Effector CD4-positive, alpha-beta T cell (primary cell): ENCODE data around the gene BICD2.
"Not testable (repeated sequence)": the region's sequence is repeated elsewhere in the genome, so short reads cannot be mapped to it uniquely, and the experiment has no call there.

ENCODE experiments used
- DNase-seq: peaks from one replicate; pipeline ENCODE4 v3.0.0-alpha.2; 2020
- total RNA-seq: gene quantifications from one replicate; lab custom pipeline; 2026; lab: John Stamatoyannopoulos, UW

BICD2 gene
- total RNA-seq = 115 reads per million, percentile 85 among the genes with 10 or more reads in this experiment

DNA sequence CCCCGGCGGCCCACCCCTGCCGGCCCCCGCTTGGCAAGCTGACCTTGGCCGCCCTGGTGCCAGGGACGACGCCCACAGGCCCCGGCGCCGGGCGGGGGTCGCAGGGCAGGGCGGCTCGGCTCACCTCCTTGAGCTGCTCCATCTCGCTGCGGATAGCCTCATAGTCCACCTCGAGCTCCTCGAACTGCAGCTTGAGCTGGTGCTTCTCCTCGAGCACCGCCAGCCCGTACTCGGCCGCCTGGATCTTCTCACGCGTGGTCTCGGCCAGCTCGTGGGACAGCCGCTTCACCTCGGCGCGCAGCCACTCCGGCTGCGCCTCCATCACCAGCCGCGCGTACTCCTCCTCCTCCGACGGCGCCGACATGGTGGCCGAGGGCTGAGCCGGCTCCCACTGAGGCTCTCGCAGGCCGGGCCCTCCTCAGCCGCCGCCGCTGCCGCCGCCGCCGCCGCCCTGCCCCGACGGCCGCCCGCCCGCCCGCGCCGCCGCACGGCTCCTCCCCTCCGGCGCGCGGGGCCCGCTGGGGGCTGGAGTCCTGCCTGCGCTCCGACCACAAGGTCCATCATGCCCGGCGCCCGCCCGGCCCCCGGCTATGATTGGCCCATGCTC is at the start of gene BICD2:
BICD2 (minus strand) TSS at position 453 of the 607 bp plus-strand sequence; CDS start at position 364, 89 bp downstream.
- no peak for DNase-seq

DNA sequence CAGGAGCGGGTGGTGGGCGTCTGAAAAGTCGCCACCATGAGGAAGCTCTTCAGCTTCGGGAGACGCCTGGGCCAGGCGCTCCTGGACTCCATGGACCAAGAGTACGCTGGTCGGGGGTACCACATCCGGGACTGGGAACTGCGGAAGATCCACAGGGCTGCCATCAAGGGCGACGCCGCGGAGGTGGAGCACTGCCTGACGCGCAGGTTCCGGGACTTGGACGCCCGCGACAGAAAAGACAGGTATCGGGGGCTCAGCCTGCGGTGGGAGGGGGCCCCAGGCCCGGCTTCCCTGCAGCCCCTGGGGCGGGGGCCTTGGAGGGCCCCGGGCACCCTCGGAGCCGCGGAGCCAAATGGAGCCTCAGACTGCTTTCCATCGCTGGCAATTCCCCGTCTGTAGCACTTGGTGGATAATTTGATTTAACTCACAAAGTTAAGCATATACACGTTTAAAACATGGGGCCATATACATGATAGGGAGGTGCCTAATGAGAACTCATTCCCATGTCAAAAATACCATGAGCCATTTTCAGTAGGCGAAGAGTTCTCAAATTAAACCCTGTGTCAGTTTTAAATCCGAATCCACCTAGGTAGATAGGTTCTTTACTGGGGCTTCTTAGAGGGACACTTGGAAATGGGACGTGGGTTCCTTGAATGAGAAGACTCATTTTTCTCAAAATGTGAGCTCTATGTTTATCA is 45.1 kb upstream of the BICD2 start:
- DNase-seq = not testable (repeated sequence)

- peak; percentile 17 for DNase-seq
Measured at GRCh38 chr9:92808726-92809451, 44.3 kb upstream of the BICD2 start.

DNA sequence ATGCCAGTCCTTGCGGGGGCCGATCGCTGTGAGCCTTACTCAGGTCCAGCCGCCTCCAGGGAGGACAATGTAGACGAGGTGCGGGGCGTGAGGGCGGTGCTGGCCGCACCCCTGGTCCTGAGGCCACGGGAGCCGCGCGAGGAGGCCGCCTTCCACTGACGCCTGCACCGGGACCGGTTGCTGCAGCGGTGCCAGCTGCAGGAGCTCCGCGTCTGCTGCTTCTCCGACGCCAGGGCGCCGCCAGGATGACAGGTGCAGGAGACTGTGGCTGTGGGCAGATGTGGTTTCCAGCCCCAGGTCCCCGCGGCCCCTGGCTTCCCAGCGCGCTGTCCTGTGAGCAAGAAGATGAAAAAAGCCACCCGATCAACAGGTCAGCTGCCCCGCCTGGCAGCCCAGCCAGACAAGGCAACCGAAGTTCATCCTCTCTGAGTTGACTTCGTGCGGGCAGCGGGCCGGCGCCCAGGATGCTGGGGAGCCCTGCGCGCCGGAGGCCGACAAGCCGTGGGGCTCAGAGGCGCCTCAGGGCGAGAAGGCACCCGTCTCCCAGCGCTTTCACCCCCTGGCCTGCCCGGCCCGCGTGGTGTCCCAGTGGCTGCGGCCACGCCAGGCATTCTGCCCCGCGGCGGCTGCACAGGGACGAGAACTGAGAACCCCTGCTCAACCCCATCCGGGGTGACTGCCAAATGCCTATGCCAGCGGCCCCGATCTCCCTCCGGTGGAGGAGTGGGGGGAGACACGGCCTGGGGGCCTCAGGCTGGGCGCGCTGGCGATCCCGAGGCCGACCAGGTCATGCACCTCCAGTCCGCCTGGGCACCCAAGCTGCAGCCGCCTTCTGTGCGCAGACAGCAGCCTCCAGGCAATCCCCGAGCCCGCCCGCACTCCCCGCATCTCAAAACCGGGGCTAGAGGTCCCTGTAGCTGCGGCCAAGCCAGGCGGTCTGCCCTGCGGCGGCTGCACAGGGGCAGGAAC is 43.4 kb upstream of the BICD2 start:
- DNase-seq = peak; percentile 19

DNA sequence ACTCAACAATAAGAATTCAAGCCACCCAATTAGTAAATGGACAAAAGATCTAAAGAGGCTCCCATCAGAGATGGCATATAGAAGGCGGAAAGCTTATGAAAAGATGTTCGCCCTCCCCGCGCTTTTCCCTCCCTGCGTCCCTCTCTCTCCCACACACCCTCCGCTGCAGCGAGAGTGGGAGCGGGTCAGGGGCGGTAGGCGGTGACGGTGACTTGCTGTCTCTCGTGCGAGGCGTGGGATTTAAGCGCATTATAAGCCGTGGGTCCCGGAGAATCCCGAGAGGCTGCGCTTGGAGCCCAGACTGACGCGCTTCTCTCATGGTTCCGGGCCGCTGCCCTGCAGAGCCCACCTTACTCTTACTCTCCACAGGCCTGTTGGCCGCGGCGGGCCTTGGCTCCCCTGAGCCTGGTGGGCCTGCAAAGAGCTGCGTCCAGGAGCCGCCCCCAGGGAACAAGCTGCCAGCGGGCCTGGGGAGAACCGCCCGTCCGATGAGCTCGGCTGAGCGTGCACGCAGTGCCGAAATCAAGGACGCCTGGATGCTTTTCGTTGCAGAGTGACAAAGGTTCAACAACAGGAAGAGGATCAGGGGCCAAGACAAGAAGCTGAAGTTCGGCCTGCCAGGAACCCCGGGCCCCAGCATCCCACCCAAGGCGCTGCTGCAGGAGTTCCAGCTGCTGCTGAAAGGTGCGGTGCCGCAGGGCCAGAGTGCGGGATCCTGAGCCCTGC is 42.6 kb upstream of the BICD2 start:
- no peak for DNase-seq

DNA sequence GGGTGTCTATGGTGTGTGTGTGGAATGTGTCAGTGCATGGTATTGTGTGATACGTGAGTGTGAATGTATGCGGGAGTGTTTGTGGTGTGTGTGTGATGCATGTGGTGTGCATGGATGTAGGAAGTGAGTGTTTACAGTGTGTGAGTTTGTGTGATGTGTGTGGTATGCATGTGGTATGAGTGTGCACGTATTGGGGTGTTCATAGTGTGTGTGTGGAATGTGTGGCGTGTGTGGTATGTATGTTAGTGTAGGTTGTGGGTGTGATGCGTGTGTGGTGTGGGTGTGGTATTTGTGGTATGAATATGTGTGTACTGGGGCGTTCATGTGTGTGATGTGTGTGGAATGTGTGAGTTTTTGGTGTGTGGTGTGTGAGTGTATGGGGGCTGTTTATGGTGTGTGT is 40.1 kb upstream of the BICD2 start:
- no peak for DNase-seq

GRCh38 chr9:92798358-92798757 is 33.7 kb upstream of the BICD2 start:
- no peak for DNase-seq

GRCh38 chr9:92796337-92796804 is 31.7 kb upstream of the BICD2 start:
- DNase-seq = not testable (repeated sequence)

- DNase-seq = no peak
Measured at GRCh38 chr9:92795598-92796336, 31.1 kb upstream of the BICD2 start.

DNA sequence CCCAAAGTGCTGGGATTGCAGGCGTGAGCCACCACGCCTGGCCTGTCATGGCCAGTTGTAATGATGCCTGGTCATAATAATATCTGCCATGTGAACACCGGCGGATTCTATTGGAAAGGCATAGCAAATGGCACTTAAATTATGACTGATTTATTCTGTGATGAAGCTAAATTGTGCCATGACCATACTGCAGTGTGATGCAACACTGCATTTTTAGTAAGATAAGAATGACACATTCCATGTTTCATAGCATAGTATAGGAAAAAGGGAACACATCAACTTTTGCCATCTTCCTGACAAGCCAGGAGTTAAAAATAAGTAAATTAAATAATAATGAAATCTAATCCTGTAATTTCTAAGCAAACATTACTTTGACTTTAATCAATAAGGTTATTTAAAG is 30.4 kb upstream of the BICD2 start:
- no peak for DNase-seq

DNA sequence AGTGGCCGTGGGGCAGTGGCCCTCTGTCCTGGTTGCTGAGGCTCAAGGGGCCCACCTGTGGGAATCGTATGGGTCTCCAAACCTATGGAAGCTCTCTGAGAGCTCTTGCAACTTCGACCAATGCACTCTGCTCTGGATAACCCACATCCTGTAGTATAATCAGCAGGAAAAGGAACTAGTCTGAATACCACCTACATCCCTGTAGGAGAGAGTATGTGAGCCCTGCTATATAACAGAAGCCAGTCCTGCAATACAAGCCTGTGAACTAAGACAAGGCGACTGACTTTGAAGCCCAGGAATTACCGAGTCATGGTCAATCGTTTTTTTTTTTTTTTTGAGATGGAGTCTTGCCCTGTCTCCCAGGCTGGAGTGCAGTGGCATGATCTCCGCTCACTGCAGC is 29.8 kb upstream of the BICD2 start:
- DNase-seq = no peak

- DNase-seq = peak; percentile 66
Measured at GRCh38 chr9:92790542-92791527, 26.2 kb upstream of the BICD2 start.

- no peak for DNase-seq
Measured at GRCh38 chr9:92786298-92786697, 21.7 kb upstream of the BICD2 start.

DNA sequence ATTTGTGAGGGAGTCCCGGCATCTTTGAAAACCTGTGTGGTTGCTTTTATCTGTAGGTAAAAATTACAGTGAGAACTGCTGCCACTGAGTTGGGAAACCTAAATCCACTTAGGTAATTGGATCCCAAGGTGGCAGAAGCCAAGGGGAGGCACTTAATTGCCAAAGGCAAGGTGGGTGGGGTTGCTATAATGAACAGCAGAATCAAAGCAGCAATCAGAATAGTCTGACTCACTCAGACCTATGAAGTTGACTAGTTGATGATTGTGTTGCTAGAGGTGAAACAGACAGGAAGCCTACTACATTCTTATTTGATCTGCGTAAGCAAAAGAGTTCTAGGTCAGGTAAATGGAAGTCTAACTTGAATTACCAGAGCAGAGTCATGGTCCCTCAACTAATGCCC is 17.3 kb upstream of the BICD2 start:
- no peak for DNase-seq

GRCh38 chr9:92780206-92780605 is 15.6 kb upstream of the BICD2 start:
- no peak for DNase-seq

GRCh38 chr9:92775466-92775865 is 10.8 kb upstream of the BICD2 start:
- DNase-seq = no peak

DNA sequence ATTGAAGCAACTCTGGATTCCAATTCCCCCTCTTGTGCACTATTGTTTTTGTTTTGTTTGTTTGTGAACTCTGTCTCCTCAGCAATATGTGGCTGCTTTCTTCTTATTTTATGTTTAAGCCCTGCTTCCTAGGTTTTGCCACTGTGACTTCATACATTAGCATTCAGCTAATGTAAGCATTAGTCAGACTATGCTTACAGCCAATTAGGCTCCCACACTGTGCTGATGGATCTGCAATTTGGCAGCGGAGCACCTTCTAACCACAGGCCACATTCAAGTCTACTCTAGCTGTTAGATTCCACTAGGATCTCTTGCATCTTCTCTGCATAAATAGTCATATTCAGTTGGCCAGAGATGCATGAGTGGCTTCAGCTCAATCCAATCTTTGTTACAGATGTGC is 9.6 kb upstream of the BICD2 start:
- no peak for DNase-seq

GRCh38 chr9:92773810-92774209 is 9.2 kb upstream of the BICD2 start:
- DNase-seq = no peak

GRCh38 chr9:92771309-92771708 is 6.7 kb upstream of the BICD2 start:
- no peak for DNase-seq
